Activated CD4-positive, alpha-beta T cell treated with anti-CD3 and anti-CD28 coated beads for 4 hours (primary cell): Measurements from ENCODE around the gene HEBP2.
"Not testable (repeated sequence)": the region's sequence is repeated elsewhere in the genome, so short reads cannot be mapped to it uniquely, and the experiment has no call there.

ENCODE experiments used
- DNase-seq, 2 donors: peaks; one replicate each; pipeline ENCODE4 v3.0.0-alpha.2; 2020

Gene HEBP2

DNA sequence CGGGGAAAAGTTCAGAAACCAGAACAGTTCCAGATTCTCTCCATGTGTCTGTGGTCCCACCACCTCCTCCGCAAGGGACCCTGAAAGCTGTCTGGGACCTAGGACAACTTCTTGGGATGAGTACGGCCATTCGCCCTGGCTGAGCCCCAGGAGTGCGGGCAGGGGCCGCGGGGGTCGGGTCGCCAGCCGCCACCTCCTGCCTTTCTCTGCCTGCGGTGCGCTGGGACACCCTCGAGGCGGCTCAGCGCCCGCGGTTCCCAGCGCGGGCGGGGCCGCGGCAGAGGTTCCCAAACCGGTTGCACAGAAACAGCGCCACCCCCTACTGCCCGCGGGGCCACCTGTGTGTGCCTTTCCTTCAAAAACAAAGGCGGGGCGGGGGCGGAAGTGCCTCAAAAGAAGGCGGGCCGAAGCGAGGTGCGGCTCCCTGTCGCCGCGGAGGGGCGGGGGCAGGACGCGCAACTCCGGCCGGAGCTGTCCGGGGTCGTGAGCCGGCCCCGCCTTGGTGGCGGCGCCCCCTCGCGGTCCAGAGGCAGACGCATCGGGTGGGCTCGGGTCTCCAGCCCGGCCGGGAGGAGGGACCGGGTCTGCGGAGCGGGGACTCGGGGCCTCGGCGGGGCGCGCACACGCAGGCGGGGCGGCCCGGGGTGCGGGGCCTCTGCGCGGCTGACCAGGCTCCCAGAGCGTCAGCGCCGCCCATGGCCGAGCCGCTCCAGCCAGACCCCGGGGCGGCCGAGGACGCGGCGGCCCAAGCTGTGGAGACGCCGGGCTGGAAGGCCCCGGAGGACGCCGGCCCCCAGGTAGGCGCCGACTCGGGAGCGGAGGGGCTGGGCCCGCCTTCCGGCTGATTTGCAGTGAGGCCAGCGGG, at the start of gene HEBP2:
Gene HEBP2 (plus strand): TSS at position 423 of the 865 bp plus-strand sequence. CDS start 273 bp downstream, at position 696.
- DNase-seq: peak; percentile 90 to 94

DNA sequence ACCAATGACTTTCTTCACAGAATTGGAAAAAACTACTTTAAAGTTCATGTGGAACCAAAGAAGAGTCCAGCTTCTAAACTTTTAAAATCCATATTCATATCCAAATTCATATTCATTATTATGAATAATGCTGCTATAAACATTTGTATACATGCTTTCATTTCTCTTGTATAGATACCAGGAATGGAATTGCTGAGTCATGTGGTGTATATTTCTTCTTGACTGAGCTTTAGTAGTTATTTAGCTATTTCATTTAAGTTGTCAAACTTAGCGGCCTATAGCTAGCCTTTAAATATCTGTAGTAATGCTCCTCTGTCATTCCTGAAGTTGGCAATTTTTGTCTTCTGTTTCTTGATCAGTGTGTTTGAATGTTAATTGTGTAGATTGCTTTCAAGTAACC, 46.1 kb upstream of the HEBP2 start:
- DNase-seq: no peak

DNA sequence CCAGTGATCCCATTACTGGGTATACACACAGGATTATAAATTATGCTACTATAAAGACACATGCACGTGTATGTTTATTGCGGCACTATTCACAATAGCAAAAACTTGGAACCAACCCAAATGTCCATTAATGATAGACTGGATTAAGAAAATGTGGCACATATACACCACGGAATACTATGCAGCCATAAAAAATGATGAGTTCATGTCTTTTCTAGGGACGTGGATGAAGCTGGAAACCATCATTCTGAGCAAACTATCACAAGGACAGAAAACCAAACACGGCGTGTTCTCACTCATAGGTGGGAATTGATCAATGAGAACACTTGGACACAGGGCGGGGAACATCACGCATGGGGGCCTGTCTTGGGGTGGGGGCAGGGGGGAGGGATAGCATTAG, 35.3 kb upstream of the HEBP2 start:
- DNase-seq: not testable (repeated sequence)

- DNase-seq: no peak
These were observed 33.2 kb upstream of the HEBP2 start for GRCh38 chr6:138370631-138371451.

- no peak for DNase-seq
These were observed 32.6 kb upstream of the HEBP2 start for GRCh38 chr6:138371452-138371711.

DNA sequence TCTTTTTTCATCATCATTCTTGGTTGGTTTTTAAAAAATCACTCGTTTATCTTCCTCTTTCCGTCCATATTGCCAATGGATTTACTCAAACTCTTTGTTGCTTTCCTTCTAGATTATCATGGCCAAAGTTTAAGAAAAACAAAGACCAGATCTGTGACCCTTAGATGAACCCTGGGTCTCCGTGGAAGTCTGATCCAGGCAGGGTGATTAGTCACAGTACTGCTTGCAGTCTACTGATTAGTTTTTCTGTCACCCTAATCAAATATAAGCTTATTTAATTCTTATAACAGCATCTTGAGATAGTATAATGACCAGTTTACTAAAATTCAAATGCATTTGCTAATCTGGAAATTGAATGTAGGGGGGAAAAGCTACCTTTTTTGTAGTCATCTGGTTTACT, 32.3 kb upstream of the HEBP2 start:
- no peak for DNase-seq

DNA sequence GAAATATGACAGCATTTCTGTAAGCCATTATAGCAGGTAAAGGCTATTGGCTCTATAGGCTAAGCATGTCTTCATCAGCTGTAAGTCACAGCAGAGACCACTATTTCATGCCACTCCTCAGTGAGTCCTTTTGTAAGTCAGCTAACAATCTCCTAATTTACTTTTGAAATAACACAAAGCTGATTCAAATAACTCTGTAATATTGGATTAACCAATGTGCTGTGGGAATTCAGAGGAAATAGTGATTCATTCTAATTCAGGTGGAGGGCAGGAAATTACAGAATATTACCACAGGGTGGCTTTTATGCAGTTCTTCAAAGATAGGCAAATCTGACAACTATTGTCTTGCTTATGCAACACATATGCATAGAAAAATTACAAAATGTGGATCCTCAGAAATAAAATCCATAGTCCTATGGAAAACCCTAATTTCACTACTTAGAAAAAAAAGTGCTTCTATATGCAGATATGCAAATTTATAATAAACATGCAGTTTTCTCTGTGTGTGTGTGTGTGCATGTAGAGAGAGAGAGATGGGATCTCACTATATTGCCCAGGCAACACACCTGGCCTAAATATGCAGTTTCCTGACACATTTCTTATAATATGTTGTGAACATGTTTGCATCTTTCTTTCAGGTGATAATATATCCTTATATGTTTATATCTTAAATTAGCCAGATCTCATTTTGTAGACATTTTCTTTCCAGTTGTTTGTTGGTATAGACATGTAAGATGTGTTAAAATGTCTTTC, 31.1 kb upstream of the HEBP2 start:
- no peak for DNase-seq

DNA sequence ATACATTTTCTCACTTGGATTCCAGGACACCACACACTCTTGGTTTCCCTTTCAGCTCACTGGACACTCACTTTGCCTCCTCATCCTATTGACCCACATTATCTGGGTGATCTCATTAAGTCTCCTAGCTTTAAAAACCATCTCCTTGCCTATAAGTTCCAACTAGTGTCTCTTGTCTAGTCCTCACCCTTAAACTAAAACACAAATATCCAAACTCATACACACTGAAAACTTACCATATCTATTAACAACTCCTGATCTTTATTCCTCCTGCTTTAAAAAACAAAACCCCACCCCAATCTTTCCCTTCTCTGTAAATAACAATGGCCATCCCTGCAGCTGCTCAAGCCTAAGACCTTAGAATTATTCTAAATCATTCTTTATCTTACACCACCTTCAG, 29.8 kb upstream of the HEBP2 start:
- DNase-seq: no peak

DNA sequence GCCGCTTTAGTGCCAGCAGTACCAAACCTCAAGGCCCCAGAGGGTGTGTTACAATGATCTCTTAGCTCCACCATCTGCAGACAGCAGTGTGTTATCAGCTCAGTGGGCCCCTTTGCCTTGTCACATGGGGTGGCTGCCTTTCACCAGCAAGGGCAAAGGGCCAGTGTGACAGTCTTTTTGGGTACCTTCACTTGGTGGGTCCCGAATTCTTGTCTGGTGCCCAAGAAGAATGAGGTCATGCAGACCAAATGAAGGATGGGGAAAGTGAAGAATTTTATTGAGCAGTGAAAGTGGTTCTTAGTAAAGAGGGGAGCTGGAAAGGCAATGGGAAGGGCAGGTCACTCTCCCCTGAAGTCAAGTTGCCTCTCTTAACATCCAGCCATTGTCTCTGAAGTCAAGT, 29.2 kb upstream of the HEBP2 start:
- DNase-seq: no peak

- no peak for DNase-seq
These were observed 27.0 kb upstream of the HEBP2 start for GRCh38 chr6:138377042-138377441.

DNA sequence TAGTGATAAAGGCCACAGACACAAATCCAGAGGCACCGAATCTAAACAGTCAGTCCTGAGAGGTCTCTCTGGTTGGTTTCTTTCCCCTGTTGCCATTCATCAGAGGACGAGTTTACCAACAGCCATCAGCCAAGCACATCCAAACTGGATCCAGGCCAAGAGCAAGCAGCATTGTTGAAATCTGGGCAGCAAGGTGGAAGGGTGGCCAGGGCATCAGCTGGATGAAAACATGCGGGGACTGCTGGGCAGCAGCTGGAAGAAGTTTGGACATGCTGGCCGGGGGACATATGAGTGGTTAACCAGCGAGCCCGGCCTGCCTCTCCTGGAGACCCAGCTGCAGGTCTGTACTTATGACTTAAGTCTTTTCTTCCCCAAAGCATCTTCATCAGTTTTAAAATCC, 26.2 kb upstream of the HEBP2 start, which contains the start of gene SMIM28:
Gene SMIM28 (plus strand): TSS at position 62 of the 400 bp plus-strand sequence. CDS start 168 bp downstream, at position 230.
- no peak for DNase-seq

- DNase-seq: no peak
These were observed 25.6 kb upstream of the HEBP2 start for GRCh38 chr6:138378463-138378862.

- no peak for DNase-seq
These were observed 21.3 kb upstream of the HEBP2 start for GRCh38 chr6:138382498-138383265.

DNA sequence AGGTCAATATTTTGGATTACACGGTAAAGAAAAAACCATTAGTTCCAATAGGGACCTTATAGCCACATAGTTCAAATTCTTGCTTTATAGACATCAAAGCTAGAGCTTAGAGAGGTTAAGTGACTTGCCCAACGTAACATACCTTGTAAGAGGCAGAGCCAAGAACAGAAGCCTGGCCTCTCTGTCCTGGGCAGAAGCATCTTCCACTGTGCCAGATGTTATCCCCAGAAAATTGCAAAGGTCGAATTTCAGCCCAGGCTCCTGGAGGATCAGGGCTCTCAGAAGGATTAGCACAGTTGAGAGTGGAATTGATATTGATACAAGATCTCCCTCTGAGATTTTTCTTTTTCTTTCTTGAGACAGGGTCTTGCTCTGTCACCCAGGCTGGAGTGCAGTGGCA, 20.2 kb upstream of the HEBP2 start:
- no peak for DNase-seq

- no peak for DNase-seq
These were observed 17.1 kb upstream of the HEBP2 start for GRCh38 chr6:138386897-138387296.

DNA sequence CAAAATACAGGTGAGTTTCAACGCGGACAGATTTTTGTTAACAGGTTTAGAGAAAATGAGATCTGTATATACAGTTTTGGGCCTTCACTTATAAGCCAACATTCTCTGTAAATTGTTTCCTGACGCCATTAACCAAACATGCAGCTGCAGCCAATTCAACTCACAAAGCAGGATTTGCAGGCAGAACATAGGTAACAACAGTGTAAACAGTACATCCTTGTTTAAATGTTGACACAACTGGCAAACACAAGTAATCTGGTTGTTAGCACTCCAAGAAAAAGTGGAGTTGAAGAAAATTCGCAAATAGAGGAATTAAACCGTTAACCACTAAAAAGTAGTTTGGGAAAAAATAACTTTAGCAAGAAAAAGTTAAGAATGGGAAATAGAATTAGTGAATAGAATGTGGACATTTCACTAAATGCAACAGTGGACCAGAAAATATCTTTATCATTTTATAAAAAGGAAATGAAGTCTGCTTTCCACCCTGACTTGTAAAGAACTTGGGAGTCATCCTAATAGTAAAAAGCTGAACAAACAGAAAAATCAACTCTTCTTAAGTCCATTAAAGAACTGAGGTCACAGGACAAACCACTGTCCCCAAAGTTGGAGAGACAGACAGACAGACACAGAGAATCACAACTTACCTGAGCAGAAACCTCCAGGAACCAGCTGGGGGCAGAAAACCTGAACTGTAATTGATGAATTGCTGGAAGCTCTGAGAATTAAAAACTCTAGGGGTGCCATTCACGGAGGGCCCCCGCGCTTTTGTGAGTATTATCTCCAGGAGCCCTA, 16.2 kb upstream of the HEBP2 start:
- no peak for DNase-seq

DNA sequence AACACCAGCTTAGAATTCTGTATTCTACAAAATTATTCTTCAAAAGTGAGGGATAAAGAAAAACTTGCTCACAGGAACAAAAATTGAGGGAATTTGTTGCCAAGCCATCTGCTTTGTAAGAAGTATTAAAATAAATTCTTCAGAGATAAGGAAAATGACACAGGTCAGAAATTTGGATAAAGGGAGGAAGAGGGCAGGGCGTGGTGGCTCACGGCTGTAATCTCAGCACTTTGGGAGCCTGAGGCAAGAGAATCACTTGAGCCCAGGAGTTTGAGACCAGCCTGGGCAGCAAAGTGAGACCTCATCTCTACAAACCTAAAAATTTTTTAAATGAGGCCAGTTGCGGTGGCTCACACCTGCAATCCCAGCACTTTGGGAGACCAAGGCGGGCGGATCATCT, 14.5 kb upstream of the HEBP2 start:
- no peak for DNase-seq

GRCh38 chr6:138393871-138394783, 9.9 kb upstream of the HEBP2 start:
- DNase-seq: no peak

DNA sequence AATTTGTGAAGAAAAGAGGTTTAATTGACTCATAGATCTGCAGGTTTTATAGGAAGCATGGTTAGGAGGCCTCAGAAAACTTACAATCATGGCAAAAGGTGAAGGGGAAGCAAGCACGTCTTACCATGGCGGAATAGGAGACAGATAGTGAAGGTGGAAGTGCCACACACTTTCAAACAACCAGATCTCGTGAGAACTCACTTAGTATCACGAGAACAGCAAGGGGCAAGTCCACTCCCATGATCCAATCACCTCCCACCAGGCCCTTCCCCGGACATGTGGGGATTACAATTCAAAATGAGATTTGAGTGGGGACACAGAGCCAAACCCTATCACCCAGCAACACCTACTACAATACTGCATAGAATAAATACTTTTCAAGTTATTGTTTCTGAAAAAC, 7.3 kb upstream of the HEBP2 start:
- no peak for DNase-seq
